EL (cell line): Measurements from ENCODE around the gene CSHL1.

Source experiments
- DNase-seq: peaks from one replicate; pipeline ENCODE4 v3.0.0-alpha.2; 2016

Gene CSHL1

GRCh38 chr17:63911041-63911635, at the start of gene CSHL1:
TSS of gene CSHL1 (minus strand) at chr17:63911258. CDS start at chr17:63911196, 62 bp downstream.
- no peak for DNase-seq

GRCh38 chr17:63960430-63960829, 49.4 kb upstream of the CSHL1 start:
- DNase-seq, result no peak

GRCh38 chr17:63960006-63960405, 48.9 kb upstream of the CSHL1 start:
- no peak for DNase-seq

GRCh38 chr17:63956296-63956920, 45.4 kb upstream of the CSHL1 start:
- peak; percentile 73 for DNase-seq

GRCh38 chr17:63955791-63956190, 44.7 kb upstream of the CSHL1 start:
- DNase-seq, result no peak

- no peak for DNase-seq
Measured at GRCh38 chr17:63955232-63955631, 44.2 kb upstream of the CSHL1 start.

GRCh38 chr17:63954402-63955063, 43.5 kb upstream of the CSHL1 start:
- DNase-seq, result no peak

- no peak for DNase-seq
Measured at GRCh38 chr17:63950940-63951907, 40.2 kb upstream of the CSHL1 start.

GRCh38 chr17:63949576-63950250, 38.7 kb upstream of the CSHL1 start:
- no peak for DNase-seq

- DNase-seq, result no peak
Measured at GRCh38 chr17:63948521-63948920, 37.5 kb upstream of the CSHL1 start.

GRCh38 chr17:63947711-63948330, 36.8 kb upstream of the CSHL1 start:
- no peak for DNase-seq

- DNase-seq, result peak; percentile 39
Measured at GRCh38 chr17:63946440-63947363, 35.6 kb upstream of the CSHL1 start.

GRCh38 chr17:63945784-63946439, 34.9 kb upstream of the CSHL1 start:
- no peak for DNase-seq

- no peak for DNase-seq
Measured at GRCh38 chr17:63944736-63945499, 33.9 kb upstream of the CSHL1 start.

- no peak for DNase-seq
Measured at GRCh38 chr17:63943745-63944144, 32.7 kb upstream of the CSHL1 start.

- DNase-seq, result no peak
Measured at GRCh38 chr17:63942309-63942985, 31.4 kb upstream of the CSHL1 start.

GRCh38 chr17:63941751-63942150, 30.7 kb upstream of the CSHL1 start:
- no peak for DNase-seq

GRCh38 chr17:63941162-63941561, 30.1 kb upstream of the CSHL1 start:
- DNase-seq, result no peak

GRCh38 chr17:63940584-63940983, 29.5 kb upstream of the CSHL1 start:
- no peak for DNase-seq
